HG02840 (cell line): ENCODE measurements around the gene GGA1.
"Not testable (repeated sequence)": the region's sequence is repeated elsewhere in the genome, so short reads cannot be mapped to it uniquely, and the experiment has no call there.

Experiments used
- ATAC-seq: cut with Tn5 transposase; IDR thresholded peaks from one replicate; pipeline ENCODE4 v1.9.1; 2021; ENCODE audit warnings: mild to moderate bottlenecking, moderate library complexity, moderate number of reproducible peaks; ENCODE audit not compliant: unreplicated experiment, low FRiP score

Gene GGA1

GRCh38 chr22:37570661-37570976 lies 38.0 kb upstream of the GGA1 start:
- ATAC-seq: no peak

- no peak for ATAC-seq
Observed at GRCh38 chr22:37571258-37571991, 37.2 kb upstream of the GGA1 start.

- no peak for ATAC-seq
Observed at GRCh38 chr22:37571992-37572373, 36.7 kb upstream of the GGA1 start.

- no peak for ATAC-seq
Observed at GRCh38 chr22:37575490-37576003, 33.1 kb upstream of the GGA1 start.

DNA sequence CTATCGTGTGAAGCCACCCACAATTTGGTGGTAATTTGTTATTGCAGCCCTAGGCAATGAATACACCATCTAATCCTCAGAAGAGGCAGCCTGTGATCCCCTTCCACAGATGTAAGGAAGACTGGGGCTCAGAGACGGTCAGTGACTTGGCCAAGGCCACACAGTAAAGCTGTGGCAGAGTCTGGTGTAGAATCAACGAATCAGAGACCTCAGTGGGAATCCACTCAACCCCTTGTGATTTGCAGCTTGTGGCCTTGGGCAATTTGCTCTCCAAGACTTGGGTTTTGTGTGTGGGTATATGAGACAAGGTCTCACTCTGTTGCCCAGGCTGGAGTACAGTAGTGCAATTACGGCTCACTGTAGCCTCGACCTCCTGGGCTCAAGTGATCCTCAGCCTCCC lies 30.6 kb upstream of the GGA1 start:
- ATAC-seq: no peak

GRCh38 chr22:37581504-37581903 lies 27.1 kb upstream of the GGA1 start:
- no peak for ATAC-seq

GRCh38 chr22:37582526-37582925 lies 26.1 kb upstream of the GGA1 start:
- ATAC-seq: no peak

GRCh38 chr22:37588546-37589215 lies 20.0 kb upstream of the GGA1 start:
- no peak for ATAC-seq

DNA sequence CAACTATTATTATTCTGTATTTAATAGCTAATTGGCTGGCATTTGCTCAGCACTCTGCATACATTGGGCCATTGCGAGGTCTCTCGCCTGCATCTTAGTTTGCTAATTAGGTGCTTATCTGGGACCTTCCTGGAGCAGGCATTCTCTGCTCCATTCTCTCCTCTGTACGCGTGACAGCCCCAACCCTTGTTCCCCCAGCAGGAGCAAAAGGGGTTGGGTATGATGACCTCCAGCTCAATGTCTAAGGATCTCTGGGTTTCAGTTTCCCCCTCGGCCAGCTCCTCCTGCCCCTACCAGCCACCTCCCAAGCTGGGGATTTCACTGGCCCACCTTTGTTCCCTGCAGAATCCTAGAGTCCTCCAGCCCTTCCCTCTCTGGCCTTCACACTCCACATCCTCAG lies 19.0 kb upstream of the GGA1 start:
- ATAC-seq: no peak

GRCh38 chr22:37591081-37591480 lies 17.6 kb upstream of the GGA1 start:
- ATAC-seq: not testable (repeated sequence)

DNA sequence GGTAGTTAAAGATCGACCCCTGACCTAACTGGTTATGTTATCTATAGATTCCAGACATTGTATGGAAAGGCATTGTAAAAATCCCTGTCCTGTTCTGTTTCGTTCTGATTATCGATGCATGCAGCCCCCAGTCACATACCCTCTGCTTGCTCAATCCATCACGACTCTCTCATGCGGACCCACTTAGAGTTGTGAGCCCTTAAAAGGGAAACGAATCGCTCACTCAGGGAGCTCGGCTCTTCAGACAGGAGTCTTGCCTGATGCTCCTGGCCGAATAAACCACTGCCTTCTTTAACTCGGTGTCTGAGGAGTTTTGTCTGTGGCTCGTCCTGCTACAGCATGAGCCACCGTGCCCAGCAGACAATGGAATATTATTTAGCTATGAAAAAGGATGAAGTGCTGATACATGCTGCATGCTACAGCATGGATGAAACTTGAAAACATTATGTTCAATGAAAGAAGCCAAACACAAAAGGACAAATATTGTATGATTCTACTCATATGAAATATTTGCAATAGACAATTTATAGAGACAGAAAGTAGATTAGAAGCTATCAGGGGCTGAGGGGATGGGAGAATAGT lies 16.7 kb upstream of the GGA1 start:
- ATAC-seq: no peak

- no peak for ATAC-seq
Observed at GRCh38 chr22:37594237-37594636, 14.4 kb upstream of the GGA1 start.

GRCh38 chr22:37599153-37599552 lies 9.5 kb upstream of the GGA1 start:
- no peak for ATAC-seq

DNA sequence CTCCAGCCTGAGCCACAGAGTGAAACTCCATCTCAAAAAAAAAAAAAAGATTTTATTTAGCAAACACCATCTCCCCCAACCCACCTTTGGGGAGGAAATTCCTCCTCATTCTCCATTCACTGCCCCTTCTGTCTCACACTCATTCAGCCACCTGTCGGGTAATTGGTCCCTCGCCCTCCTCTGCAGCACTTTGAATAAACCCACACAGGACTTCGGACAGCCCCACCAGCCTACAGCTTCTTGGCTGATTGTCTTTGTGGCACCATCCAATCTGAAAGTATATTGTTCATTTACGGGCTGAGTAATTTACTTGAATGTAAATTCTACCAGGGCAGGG lies 7.5 kb upstream of the GGA1 start:
- no peak for ATAC-seq

DNA sequence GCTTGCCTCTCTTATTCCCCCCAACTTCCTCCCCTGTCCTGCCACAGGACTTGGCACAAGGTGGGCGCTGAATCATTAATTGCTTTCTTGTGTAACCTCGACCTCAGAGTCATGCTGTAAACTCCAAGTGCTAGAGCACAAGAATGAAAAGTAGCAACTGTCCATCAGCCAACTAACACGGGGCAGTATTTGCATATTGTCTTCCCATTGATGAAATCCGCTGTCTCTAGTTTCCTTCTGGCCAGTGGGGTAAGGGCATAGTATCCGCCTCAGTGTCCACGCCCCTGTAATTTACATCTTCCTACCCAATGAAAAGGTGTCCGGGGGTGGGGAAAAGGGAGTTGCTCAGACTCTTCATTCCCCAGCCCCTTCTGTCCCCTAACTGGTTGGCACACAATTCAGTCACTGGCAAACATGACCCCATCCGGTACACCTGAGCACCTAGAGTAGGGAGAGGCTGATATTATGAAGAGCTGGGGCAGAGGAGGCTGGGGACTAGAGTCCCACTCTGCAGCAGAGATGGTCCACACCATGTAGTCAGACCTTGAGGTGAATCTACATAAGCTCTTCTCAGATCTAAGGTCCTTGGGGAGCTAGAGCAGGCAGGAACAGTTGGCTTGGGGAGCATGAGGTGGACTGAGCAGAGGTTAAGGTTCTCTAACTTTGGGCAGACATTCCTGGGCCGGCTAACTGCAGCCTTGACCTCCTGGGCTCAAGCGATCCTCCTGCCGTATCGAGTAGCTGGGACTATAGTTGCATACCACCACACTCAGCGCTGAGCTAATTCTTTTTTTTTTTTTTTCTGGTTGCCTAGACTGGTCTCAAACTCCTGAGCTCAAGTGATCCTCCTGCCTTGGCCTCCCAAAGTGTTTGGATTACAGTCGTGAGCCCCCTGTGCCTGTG lies 6.8 kb upstream of the GGA1 start:
- ATAC-seq: no peak

GRCh38 chr22:37602546-37603277 lies 5.9 kb upstream of the GGA1 start:
- ATAC-seq: not testable (repeated sequence)

DNA sequence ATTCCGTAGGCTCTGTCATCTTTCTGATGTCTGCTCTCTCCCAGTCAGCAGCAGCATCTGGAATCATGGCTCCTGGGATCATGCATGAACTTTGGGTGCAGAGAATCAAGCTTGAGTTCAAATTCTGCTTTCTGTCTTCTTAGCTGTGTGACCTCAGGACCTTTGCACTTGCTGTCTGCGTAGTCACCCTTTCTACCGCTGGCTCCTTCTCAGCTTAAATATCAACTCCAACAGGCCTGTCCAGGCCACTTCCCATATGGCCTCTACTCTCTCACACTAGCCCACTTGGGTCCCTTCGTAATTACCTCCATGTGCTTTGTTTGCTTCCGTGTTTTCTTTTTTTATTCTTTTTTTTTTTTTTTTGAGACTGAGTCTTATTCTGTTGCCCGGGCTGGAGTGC lies 4.6 kb upstream of the GGA1 start:
- no peak for ATAC-seq

GRCh38 chr22:37604875-37605274 lies 3.8 kb upstream of the GGA1 start:
- no peak for ATAC-seq

DNA sequence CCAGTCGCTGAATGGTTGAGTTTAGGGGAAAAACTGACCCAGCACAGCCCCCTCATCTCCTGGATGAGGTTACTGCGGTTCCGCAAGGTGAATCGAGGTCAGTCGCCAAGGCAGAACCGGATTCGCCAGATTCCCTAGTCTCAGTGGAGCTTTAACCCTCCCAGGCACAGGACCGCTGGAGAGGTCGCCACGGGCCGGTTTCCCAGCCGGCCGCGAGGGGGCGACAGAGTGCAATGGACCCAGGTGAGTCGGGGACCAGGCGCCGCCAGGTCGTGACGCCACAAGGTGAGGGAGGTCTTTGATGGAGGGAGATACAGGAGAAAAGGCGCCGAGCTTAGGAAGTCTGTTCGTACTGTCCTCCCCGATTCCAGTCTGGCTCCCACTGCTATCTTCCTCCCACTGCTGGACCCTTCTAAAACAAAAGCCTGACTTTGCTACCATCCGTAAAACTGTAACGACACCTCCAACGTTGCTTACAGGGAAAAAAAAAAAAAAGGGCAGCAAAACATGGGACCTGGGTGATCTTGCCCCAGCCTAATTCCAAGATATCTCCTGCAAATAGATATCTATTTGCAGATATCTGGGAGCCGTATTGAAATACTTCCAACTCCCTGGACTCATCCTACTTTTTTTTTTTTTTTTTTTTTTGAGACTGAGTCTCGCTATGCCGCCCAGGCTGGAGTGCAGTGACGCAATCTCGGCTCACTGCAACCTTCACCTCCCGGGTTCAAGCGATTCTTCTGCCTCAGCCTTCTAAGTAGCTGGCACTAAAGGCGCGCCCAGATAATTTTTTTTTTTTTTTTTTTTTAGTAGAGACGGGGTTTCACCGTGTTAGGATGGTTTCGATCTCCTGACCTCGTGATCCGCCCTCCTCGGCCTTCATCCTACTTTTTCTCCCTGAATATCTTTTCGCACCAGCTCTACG lies 1.4 kb upstream of the GGA1 start:
- ATAC-seq: no peak
